GM19455 (cell line): ENCODE measurements around the gene RNF19B.

Experiments
- ATAC-seq: cut with Tn5 transposase; IDR thresholded peaks from one replicate; pipeline ENCODE4 v1.9.1; 2021; ENCODE audit not compliant: unreplicated experiment

RNF19B gene

GRCh38 chr1:32890516-32891240 lies 73.9 kb downstream of the RNF19B start:
- no peak for ATAC-seq

GRCh38 chr1:32889731-32890278 lies 74.8 kb downstream of the RNF19B start:
- ATAC-seq, result no peak

- ATAC-seq, result no peak
Measured at GRCh38 chr1:32888677-32889420, 75.8 kb downstream of the RNF19B start.

GRCh38 chr1:32888134-32888533 lies 76.5 kb downstream of the RNF19B start:
- no peak for ATAC-seq

GRCh38 chr1:32887623-32888022 lies 77.0 kb downstream of the RNF19B start:
- ATAC-seq, result no peak

GRCh38 chr1:32886828-32887414 lies 77.7 kb downstream of the RNF19B start:
- ATAC-seq, result no peak
